IPS DF 4.7 (cell line): Measurements from ENCODE around the gene TRIM52.

Experiments
- DNase-seq: peaks from one replicate; pipeline ENCODE4 v3.0.0-alpha.2; 2013; ENCODE audit warnings: low spot score; ENCODE audit errors: extremely low read depth

Gene TRIM52

GRCh38 chr5:181258576-181258975, 2.4 kb downstream of the TRIM52 start:
- DNase-seq: no peak

- DNase-seq: no peak
These were observed 4.9 kb downstream of the TRIM52 start for GRCh38 chr5:181255836-181256578.

- no peak for DNase-seq
These were observed 5.7 kb downstream of the TRIM52 start for GRCh38 chr5:181255276-181255675.

- no peak for DNase-seq
These were observed 12.7 kb downstream of the TRIM52 start for GRCh38 chr5:181248277-181248676.

- DNase-seq: no peak
These were observed 14.5 kb downstream of the TRIM52 start for GRCh38 chr5:181246276-181247049.

- DNase-seq: no peak
These were observed 15.3 kb downstream of the TRIM52 start for GRCh38 chr5:181245427-181246275.

GRCh38 chr5:181243564-181244343, 17.2 kb downstream of the TRIM52 start, which contains the start of gene RACK1:
Gene RACK1, minus strand, starts transcription at chr5:181243906. Its CDS starts 106 bp downstream, at chr5:181243800.
- no peak for DNase-seq

GRCh38 chr5:181243018-181243563, 17.9 kb downstream of the TRIM52 start:
- no peak for DNase-seq

GRCh38 chr5:181242031-181242451, 18.9 kb downstream of the TRIM52 start:
- no peak for DNase-seq

GRCh38 chr5:181241393-181241975, 19.5 kb downstream of the TRIM52 start:
- no peak for DNase-seq

GRCh38 chr5:181239062-181239663, 21.8 kb downstream of the TRIM52 start:
- no peak for DNase-seq

- no peak for DNase-seq
These were observed 23.1 kb downstream of the TRIM52 start for GRCh38 chr5:181237729-181238385.

GRCh38 chr5:181236954-181237641, 23.8 kb downstream of the TRIM52 start:
- DNase-seq: no peak

GRCh38 chr5:181236471-181236870, 24.5 kb downstream of the TRIM52 start:
- DNase-seq: no peak

GRCh38 chr5:181235689-181236366, 25.1 kb downstream of the TRIM52 start:
- no peak for DNase-seq

GRCh38 chr5:181235323-181235688, 25.6 kb downstream of the TRIM52 start:
- DNase-seq: no peak

GRCh38 chr5:181234455-181235306, 26.3 kb downstream of the TRIM52 start:
- DNase-seq: no peak
